B cell (primary cell): ENCODE data around the gene DKK3. TPM values are rescaled to one million over a fixed set of nuclear protein-coding genes. Genes with fewer than 3 reads are reported as not detected.

Source experiments
- ATAC-seq: fragments of 200-7000 bp; cut with Tn5 transposase; one replicate; pipeline ENCODE4 v1.10.0; 2021; ENCODE audit warnings: low read depth, mild to moderate bottlenecking, moderate number of reproducible peaks, moderate library complexity
- CTCF ChIA-PET: fragments of 350-600 bp; sonication (Branson Sonifier 250); formaldehyde crosslinking; loops from one replicate; lab custom pipeline; 2021; ENCODE audit warnings: antibody characterized with exemption, inconsistent platforms; lab: Charles Lee
- POLR2A ChIA-PET: fragments of 350-600 bp; sonication (Branson Sonifier 250); formaldehyde crosslinking; loops from one replicate; lab custom pipeline; 2021; ENCODE audit warnings: antibody characterized with exemption; lab: Charles Lee
- DNase-seq: peaks from one replicate; pipeline ENCODE4 v3.0.0; 2013
- H2AFZ ChIP-seq: 2 replicates; pipeline ENCODE4 v1.6.1; 2012; ENCODE audit warnings: mild to moderate bottlenecking, low read depth, low read length; ENCODE audit not compliant: insufficient read depth, poor library complexity, severe bottlenecking
- H3K27ac ChIP-seq, 2 donors: 1 replicate in 1 of 2; 2 replicates in 1 of 2; pipeline ENCODE4 v1.5.1; 2012 to 2013; ENCODE audit warnings: low read length in 2 of 2, mild to moderate bottlenecking in 2 of 2, moderate library complexity in 1 of 2
- H3K27me3 ChIP-seq, 4 experiments: fragments of 200-600 bp in 1 of 4; sonication (generic) in 1 of 4; replicated peaks in 1 of 4; 1 replicate in 2 of 4; 2 replicates in 2 of 4; pipeline versions ENCODE4 v1.6.1 to v1.7.0; 2013 to 2016; ENCODE audit warnings: low read length in 3 of 4, mild to moderate bottlenecking in 2 of 4, mixed read lengths in 1 of 4, moderate library complexity in 1 of 4; ENCODE audit not compliant: insufficient read depth in 4 of 4, control insufficient read depth in 3 of 4; ENCODE audit errors: control extremely low read depth in 1 of 4
- H3K36me3 ChIP-seq, 2 experiments: replicated peaks in 1 of 2; 1 replicate in 1 of 2; 2 replicates in 1 of 2; pipeline versions ENCODE4 v1.6.1 to v1.7.1; 2013; ENCODE audit warnings: low read length in 1 of 2; ENCODE audit not compliant: insufficient read depth in 2 of 2, control insufficient read depth in 1 of 2; ENCODE audit errors: control extremely low read depth in 1 of 2, extremely low read depth in 1 of 2
- H3K4me1 ChIP-seq, 2 donors: fragments of 200-600 bp in 1 of 2; sonication (generic) in 1 of 2; 1 replicate in 1 of 2; 2 replicates in 1 of 2; pipeline versions ENCODE4 v1.5.1 to v1.6.1; 2013 to 2017; ENCODE audit warnings: low read length in 2 of 2; ENCODE audit not compliant: control insufficient read depth in 2 of 2, insufficient read depth in 2 of 2
- H3K4me2 ChIP-seq: replicated peaks from 2 replicates; pipeline ENCODE3; 2012; ENCODE audit warnings: mild to moderate bottlenecking, low read depth, low read length; ENCODE audit not compliant: poor library complexity, severe bottlenecking
- H3K4me3 ChIP-seq, 5 experiments: fragments of 200-600 bp in 1 of 5; sonication (generic) in 1 of 5; 1 replicate in 3 of 5; 2 replicates in 2 of 5; pipeline versions ENCODE4 v1.5.1 to v1.7.0; 2011 to 2016; ENCODE audit warnings: low read length in 4 of 5, mild to moderate bottlenecking in 4 of 5, low read depth in 2 of 5, control low read depth in 1 of 5, moderate library complexity in 1 of 5; ENCODE audit not compliant: insufficient read depth in 1 of 5; ENCODE audit errors: control extremely low read depth in 1 of 5, extremely low read depth in 1 of 5
- H3K79me2 ChIP-seq: fragments of 200-600 bp; sonication (generic); one replicate; pipeline ENCODE4 v1.6.0; 2016; ENCODE audit warnings: low read length; ENCODE audit not compliant: control insufficient read depth, insufficient read depth
- H3K9ac ChIP-seq: fragments of 200-600 bp; sonication (generic); 2 replicates; pipeline ENCODE4 v1.6.1; 2017; ENCODE audit warnings: mild to moderate bottlenecking, low read length, moderate library complexity
- H3K9me3 ChIP-seq, 3 donors: one replicate each; pipeline versions ENCODE4 v1.6.1 to v1.7.1; 2013; ENCODE audit warnings: low read length in 2 of 3; ENCODE audit not compliant: control insufficient read depth in 2 of 3, insufficient read depth in 1 of 3; ENCODE audit errors: control extremely low read depth in 1 of 3
- H4K20me1 ChIP-seq: 2 replicates; pipeline ENCODE4 v1.6.0; 2012; ENCODE audit warnings: mild to moderate bottlenecking, low read length; ENCODE audit not compliant: insufficient read depth, control insufficient read depth, poor library complexity, severe bottlenecking
- H3K27ac Mint-ChIP-seq: one replicate; pipeline ENCODE4 v1.8.0; 2021; ENCODE audit warnings: mixed read lengths
- H3K27me3 Mint-ChIP-seq: one replicate; pipeline ENCODE4 v1.8.0; 2021; ENCODE audit warnings: mixed read lengths
- H3K4me1 Mint-ChIP-seq: one replicate; pipeline ENCODE4 v1.8.0; 2021; ENCODE audit warnings: mixed read lengths
- H3K4me3 Mint-ChIP-seq: one replicate; pipeline ENCODE4 v1.8.0; 2021; ENCODE audit warnings: mixed read lengths
- H3K9me3 Mint-ChIP-seq: one replicate; pipeline ENCODE4 v1.8.0; 2022; ENCODE audit warnings: mixed read lengths; ENCODE audit not compliant: insufficient read depth
- CTCF ChIP-seq: fragments of 200-600 bp; IDR thresholded peaks from one replicate; pipeline ENCODE4 v1.8.0; 2022; ENCODE audit warnings: antibody characterized with exemption, mild to moderate bottlenecking
- EZH2 ChIP-seq: IDR thresholded peaks from 2 replicates; pipeline ENCODE4 v1.6.1; 2012; ENCODE audit warnings: borderline replicate concordance, low read depth, mild to moderate bottlenecking, moderate library complexity, low read length; ENCODE audit not compliant: insufficient read depth, poor library complexity, severe bottlenecking
- WGBS: methylation state at CpG from one replicate; pipeline ENCODE4 v1.1.5; 2013; ENCODE audit warnings: missing lambda C conversion rate; ENCODE audit not compliant: insufficient coverage; 5-methylcytosine and 5-hydroxymethylcytosine counted together
- intact Hi-C: fragments of 100-400 bp; cut with micrococcal nuclease; formaldehyde crosslinking; loops from one replicate; pipeline ENCODE4 v1.10.0; 2022
- polyA plus RNA-seq: library from polyadenylated mRNA; depleted of rRNA; stranded (reverse); fragments of >200 nt; gene quantifications from 2 replicates; pipeline ENCODE4 v1.2.3, GENCODE V29; 2012
- total RNA-seq, 2 donors: library from RNA; stranded (reverse); fragments of 120-200 nt in 1 of 2; gene quantifications; 1 replicate in 1 of 2; 2 replicates in 1 of 2; pipeline versions ENCODE4 v1.2.3 to v1.2.4, GENCODE V29; 2013 to 2022

Gene DKK3
- total and polyA plus RNA-seq, 2 donors (not counting 1 experiment from before 2014, with no cell fraction given) = 0.33 TPM; not detected in 1

DNA sequence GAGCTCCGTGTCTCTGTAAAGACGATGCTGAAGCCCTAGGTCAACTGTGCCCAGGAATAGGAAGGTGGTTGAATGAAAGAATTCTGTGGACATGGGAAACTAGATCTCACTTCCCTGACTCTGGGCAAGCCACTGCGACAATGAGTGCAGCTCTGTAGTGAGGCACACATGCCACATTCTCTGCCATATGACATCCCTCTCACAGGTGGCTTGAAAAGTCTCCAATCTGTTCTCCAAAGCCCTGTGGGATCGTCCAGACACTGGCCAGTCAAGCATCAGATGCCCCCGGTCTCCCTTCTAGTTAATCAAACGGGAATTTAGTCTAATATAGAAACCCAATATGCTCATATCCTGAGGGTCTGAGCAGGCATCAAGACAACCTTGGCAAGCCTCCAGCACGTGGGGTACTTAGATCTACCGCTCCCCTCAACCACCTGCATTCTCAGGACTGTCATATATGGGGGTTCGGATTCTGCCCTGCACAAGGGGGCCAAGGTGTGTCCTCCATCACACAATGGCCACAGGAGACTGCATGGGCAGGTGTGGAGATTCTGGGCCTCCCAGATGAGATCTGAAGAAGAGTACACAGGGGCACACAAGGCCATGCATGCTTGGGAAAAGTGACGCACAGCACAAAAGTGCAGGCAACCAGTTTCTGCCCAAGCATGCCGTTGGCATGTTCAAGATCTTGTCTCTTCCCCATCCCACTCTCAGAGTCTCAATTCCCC is 11.9 kb downstream of the DKK3 start:
- no peaks in the 10 kb centered on the region for H3K36me3 ChIP-seq
- peaks cover 0 to 4% of the 10 kb centered on the region in 2 donors for H3K4me1 ChIP-seq
- no peak overlapping the region for H3K4me3 ChIP-seq
- 94% methylated on average over 6 of the region's 11 CpGs for WGBS
- DNase-seq (no peak), ATAC-seq (no peak)
- H3K4me2 ChIP-seq = no peak overlapping the region
- intact Hi-C loops = no loop called here
- Mint-ChIP-seq H3K4me3 (no peak overlapping the region), H3K4me1 (peaks cover 4% of the 10 kb centered on the region), H3K27ac (no peak overlapping the region), H3K9me3 (no peaks in the 10 kb centered on the region), H3K27me3 (peaks cover 44% of the 10 kb centered on the region)
- no peak for TF ChIP-seq EZH2
- no peak for TF ChIP-seq CTCF
- H3K9ac ChIP-seq = no peak overlapping the region
- H3K9me3 ChIP-seq = no peaks in the 10 kb centered on the region
- POLR2A ChIA-PET = no interaction called here
- H2AFZ ChIP-seq = no peak overlapping the region
- H4K20me1 ChIP-seq = no peaks in the 10 kb centered on the region
- no peaks in the 10 kb centered on the region for H3K79me2 ChIP-seq
- H3K27ac ChIP-seq = no peak overlapping the region
- CTCF ChIA-PET = no interaction called here
- H3K27me3 ChIP-seq = peaks cover 0 to 2% (median 0%) of the 10 kb centered on the region in 4 experiments

GRCh38 chr11:11995601-11996000 is 12.8 kb downstream of the DKK3 start:
- Histone ChIP-seq H2AFZ (no peak overlapping the region), H3K27me3 (peaks cover 0 to 2% (median 0%) of the 10 kb centered on the region in 4 experiments), H4K20me1 (no peaks in the 10 kb centered on the region), H3K36me3 (no peaks in the 10 kb centered on the region), H3K9ac (no peak overlapping the region), H3K4me1 (peaks cover 0 to 4% of the 10 kb centered on the region in 2 donors), H3K79me2 (no peaks in the 10 kb centered on the region), H3K4me3 (no peak overlapping the region), H3K4me2 (no peak overlapping the region), H3K9me3 (no peaks in the 10 kb centered on the region), H3K27ac (no peak overlapping the region)
- POLR2A ChIA-PET = no interaction called here
- H3K27ac Mint-ChIP-seq = no peak overlapping the region
- ATAC-seq = no peak
- H3K4me3 Mint-ChIP-seq = no peak overlapping the region
- CTCF ChIA-PET = no interaction called here
- TF ChIP-seq CTCF (no peak), EZH2 (no peak)
- 98% methylated on average over 6 of the region's 6 CpGs for WGBS
- no peak for DNase-seq
- H3K4me1 Mint-ChIP-seq = peaks cover 4% of the 10 kb centered on the region
- peaks cover 47% of the 10 kb centered on the region for H3K27me3 Mint-ChIP-seq
- H3K9me3 Mint-ChIP-seq = no peaks in the 10 kb centered on the region
- intact Hi-C loops = no loop called here
